Measurements from ENCODE around the gene POLE4.

Gene POLE4

DNA sequence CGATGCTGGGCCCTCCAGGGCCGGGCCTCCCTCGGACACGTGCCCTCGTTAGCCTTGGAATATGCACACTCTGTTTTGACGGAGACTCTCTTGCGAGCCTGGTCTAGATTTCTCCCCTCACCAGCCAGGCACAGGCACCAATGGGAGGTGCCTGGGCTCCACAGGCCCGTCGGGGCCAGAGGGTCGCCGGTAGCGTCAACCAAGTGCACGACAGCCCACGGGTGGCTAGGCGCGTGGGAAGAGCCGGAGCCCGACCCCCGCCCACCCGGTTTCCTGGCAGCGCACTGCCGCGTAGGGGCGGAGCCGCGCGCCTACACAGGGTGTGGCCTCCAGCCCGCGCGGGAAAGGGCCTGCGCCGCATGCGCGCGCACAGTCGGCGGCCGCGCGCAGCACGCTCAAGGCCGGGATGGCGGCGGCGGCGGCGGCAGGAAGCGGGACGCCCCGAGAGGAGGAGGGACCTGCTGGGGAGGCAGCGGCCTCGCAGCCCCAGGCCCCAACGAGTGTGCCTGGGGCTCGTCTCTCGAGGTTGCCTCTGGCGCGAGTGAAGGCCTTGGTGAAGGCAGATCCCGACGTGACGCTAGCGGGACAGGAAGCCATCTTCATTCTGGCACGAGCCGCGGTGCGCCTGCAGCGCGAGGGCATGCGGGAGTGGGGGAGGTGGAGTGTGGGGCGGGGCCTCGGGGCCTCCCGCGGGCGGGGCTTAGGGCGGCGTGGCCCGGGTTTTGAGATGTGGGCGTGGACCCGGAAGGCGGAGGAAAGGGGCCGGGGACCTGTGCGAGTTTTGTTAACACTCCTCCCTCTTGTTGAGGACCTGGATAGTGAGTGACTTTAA lies at the start of gene POLE4:
Gene POLE4 (plus strand): TSS at position 370 of the 832 bp plus-strand sequence. CDS start 37 bp downstream, at position 407.
- peak within 1 kb of the TSS; percentile 62 for H3K4me3 ChIP-seq (ENCODE audit: low read depth, low read length)
- TF ChIP-seq, protein P1, sequence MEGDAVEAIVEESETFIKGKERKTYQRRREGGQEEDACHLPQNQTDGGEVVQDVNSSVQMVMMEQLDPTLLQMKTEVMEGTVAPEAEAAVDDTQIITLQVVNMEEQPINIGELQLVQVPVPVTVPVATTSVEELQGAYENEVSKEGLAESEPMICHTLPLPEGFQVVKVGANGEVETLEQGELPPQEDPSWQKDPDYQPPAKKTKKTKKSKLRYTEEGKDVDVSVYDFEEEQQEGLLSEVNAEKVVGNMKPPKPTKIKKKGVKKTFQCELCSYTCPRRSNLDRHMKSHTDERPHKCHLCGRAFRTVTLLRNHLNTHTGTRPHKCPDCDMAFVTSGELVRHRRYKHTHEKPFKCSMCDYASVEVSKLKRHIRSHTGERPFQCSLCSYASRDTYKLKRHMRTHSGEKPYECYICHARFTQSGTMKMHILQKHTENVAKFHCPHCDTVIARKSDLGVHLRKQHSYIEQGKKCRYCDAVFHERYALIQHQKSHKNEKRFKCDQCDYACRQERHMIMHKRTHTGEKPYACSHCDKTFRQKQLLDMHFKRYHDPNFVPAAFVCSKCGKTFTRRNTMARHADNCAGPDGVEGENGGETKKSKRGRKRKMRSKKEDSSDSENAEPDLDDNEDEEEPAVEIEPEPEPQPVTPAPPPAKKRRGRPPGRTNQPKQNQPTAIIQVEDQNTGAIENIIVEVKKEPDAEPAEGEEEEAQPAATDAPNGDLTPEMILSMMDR (IDR thresholded peaks at IDR 0.05; ENCODE audit: borderline replicate concordance, insufficient read depth, low read depth, low read length) = no peak

DNA sequence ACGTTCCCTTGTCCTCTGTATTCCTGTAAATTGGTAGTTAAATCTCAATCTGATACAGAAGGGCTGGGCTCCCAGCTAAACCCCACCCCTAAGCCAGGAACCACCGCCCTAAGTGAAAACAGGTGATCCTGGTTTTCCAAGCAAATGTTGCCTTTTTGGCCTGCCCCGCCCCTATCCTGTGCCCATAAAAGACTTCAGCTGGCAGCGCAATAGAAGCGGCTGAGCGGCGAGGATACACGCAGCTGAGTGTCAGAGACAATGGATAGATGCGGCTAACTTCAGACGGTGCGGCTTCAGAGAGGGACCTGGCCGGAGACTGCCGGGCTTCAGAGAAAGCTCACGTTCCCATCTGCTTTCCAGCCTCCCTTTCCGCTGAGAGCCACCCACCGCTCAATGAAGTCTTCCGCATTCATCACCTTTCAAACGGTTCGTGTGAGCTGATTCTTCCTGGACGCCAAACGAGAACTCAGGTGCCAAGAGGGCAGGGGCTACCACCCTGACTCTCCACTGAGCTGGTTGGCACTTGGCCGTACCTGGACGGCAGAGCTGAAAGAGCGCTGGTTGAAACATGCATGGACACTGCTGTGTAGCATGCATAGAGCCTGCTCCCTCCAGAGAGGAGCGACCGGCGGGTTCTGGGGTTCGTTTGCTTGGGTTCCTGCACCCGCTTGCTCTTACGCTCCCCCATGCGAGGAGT lies 49.5 kb upstream of the POLE4 start:
- H3K4me3 ChIP-seq (ENCODE audit: low read depth, low read length) = no peak overlapping the region
- TF ChIP-seq, protein P1 (IDR thresholded peaks at IDR 0.05; ENCODE audit: borderline replicate concordance, insufficient read depth, low read depth, low read length) = no peak

- TF ChIP-seq, protein P1 (IDR thresholded peaks at IDR 0.05; ENCODE audit: borderline replicate concordance, insufficient read depth, low read depth, low read length) = no peak
- no peak overlapping the region for H3K4me3 ChIP-seq (ENCODE audit: low read depth, low read length)
Observed at GRCh38 chr2:74910245-74910644, 48.2 kb upstream of the POLE4 start.

DNA sequence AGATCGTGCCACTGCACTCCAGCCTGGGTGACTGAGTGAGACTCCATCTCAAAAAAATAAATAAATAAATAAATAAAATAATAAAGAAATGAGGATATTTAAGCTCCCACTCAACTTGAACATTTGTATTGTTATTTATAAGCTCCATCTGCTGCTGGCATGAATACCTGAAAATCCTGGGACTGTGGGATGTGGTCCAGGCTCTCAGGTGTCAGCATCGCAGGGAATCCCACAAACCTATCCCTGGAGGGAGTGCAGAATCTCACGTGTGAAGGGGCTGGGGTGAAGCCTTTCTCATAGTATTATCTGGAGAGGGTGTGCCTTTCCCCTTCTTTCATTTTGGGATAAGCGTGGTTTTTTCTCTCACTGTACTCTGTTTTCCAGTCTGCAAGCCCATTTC lies 47.4 kb upstream of the POLE4 start:
- TF ChIP-seq, protein P1 (IDR thresholded peaks at IDR 0.05; ENCODE audit: borderline replicate concordance, insufficient read depth, low read depth, low read length) = no peak
- no peak overlapping the region for H3K4me3 ChIP-seq (ENCODE audit: low read depth, low read length)

DNA sequence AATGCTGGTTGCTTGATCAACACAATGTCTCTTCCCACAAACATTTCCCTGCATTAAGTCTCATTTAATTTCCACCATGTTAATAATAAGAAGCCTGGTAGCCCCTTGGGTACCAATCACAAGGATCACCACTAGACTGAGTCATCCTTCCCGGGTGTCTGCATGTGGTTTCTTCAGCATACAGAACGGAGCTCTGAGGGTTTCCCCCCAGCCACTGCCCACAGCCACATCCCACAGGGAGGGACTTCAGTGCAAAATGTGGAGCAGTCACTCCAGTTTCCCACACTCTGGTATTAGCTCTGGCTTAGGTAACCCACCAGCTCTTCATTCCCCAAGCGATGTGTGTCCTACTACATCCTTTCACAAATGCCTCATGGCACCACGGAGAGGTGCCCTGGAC lies 42.7 kb upstream of the POLE4 start:
- H3K4me3 ChIP-seq (ENCODE audit: low read depth, low read length) = no peak overlapping the region
- TF ChIP-seq, protein P1 (IDR thresholded peaks at IDR 0.05; ENCODE audit: borderline replicate concordance, insufficient read depth, low read depth, low read length) = no peak

DNA sequence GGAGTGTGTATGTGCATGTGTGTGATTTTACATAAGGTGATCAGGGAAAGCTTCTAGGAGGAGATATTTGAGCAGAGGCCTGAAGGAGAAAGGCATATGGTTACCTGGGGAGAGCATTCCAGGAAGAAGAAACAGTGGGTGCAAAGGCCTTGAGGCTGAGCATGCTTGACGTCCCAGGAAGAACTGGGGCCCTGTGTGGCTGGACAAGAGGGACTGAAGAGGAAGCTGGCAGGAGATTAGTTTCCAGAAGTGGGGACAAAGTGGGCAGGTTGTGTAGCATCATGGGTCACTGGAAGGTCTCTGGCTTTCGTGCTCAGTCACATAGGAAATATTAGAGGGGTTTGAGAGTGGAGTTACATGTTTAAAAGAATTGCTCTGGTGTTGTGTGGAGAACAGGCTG lies 42.0 kb upstream of the POLE4 start:
- no peak overlapping the region for H3K4me3 ChIP-seq (ENCODE audit: low read depth, low read length)
- TF ChIP-seq, protein P1 (IDR thresholded peaks at IDR 0.05; ENCODE audit: borderline replicate concordance, insufficient read depth, low read depth, low read length) = no peak
